Right ventricle myocardium inferior (tissue), 1 donor: ENCODE results near the gene TBC1D22A. TPM values are rescaled to one million over a fixed set of nuclear protein-coding genes. Genes with fewer than 3 reads are reported as not detected.
A peak's percentile ranks its signal among the peaks of the same experiment; 100 is the strongest.

ENCODE experiments used
- ATAC-seq: fragments of 200-7000 bp; cut with Tn5 transposase; one replicate; pipeline ENCODE4 v1.9.1; 2020; ENCODE audit warnings: mild to moderate bottlenecking, moderate library complexity
- DNase-seq: peaks from one replicate; pipeline ENCODE4 v3.0.0; 2021; ENCODE audit errors: missing footprints
- intact Hi-C: fragments of 100-400 bp; cut with DNase I; formaldehyde crosslinking; loops from one replicate; pipeline ENCODE4 v1.11.0; 2022
- total RNA-seq: library from RNA; stranded (reverse); fragmentation: NEBNext Ultra II Directional; extraction: Animal tissue kit (Norgen Biotek cat#: 25700); gene quantifications from one replicate; pipeline ENCODE4 v1.2.1, GENCODE V29; 2021
- donor health status: DM: no; HTN: yes; CAD: no; lungs with severe emphysema.

Gene TBC1D22A
- total RNA-seq, 1 donor from 2014 or later: 14.6 TPM

GRCh38 chr22:47196881-47197772, 434.7 kb downstream of the TBC1D22A start:
- no peak for ATAC-seq
- intact Hi-C loops: no loop called here
- DNase-seq: no peak

GRCh38 chr22:47197773-47198500, 435.5 kb downstream of the TBC1D22A start:
- DNase-seq: no peak
- intact Hi-C loops: no loop called here
- ATAC-seq: no peak

GRCh38 chr22:47198801-47199251, 436.4 kb downstream of the TBC1D22A start:
- intact Hi-C loops: no loop called here
- ATAC-seq: no peak
- no peak for DNase-seq

- intact Hi-C loops: no loop called here
- no peak for ATAC-seq
- DNase-seq: no peak
Observed at GRCh38 chr22:47199261-47199978, 437.0 kb downstream of the TBC1D22A start.

GRCh38 chr22:47199979-47200272, 437.5 kb downstream of the TBC1D22A start:
- DNase-seq (no peak), ATAC-seq (no peak)
- intact Hi-C loops: no loop called here

GRCh38 chr22:47200273-47201051, 438.0 kb downstream of the TBC1D22A start:
- no peak for ATAC-seq
- no peak for DNase-seq
- intact Hi-C loops: no loop called here

- ATAC-seq (no peak), DNase-seq (no peak)
- intact Hi-C loops: no loop called here
Observed at GRCh38 chr22:47201186-47201995, 438.9 kb downstream of the TBC1D22A start.

- DNase-seq (no peak), ATAC-seq (peak; percentile 22)
- intact Hi-C loops: no loop called here
Observed at GRCh38 chr22:47201996-47202818, 439.8 kb downstream of the TBC1D22A start.

- intact Hi-C loops: no loop called here
- DNase-seq: no peak
- ATAC-seq: no peak
Observed at GRCh38 chr22:47202819-47203553, 440.5 kb downstream of the TBC1D22A start.

- DNase-seq (no peak), ATAC-seq (no peak)
- intact Hi-C loops: no loop called here
Observed at GRCh38 chr22:47203554-47203991, 441.1 kb downstream of the TBC1D22A start.

GRCh38 chr22:47204002-47204979, 441.8 kb downstream of the TBC1D22A start:
- intact Hi-C loops: no loop called here
- no peak for DNase-seq

GRCh38 chr22:47205081-47205491, 442.6 kb downstream of the TBC1D22A start:
- intact Hi-C loops: no loop called here
- ATAC-seq (no peak), DNase-seq (no peak)

More at GRCh38 chr22:47204002-47204979, 441.8 kb downstream of the TBC1D22A start:
- no peak for ATAC-seq

- intact Hi-C loops: no loop called here
- DNase-seq (no peak), ATAC-seq (no peak)
Observed at GRCh38 chr22:47205554-47205953, 443.1 kb downstream of the TBC1D22A start.

GRCh38 chr22:47206164-47206563, 443.7 kb downstream of the TBC1D22A start:
- intact Hi-C loops: no loop called here
- ATAC-seq (no peak), DNase-seq (no peak)

GRCh38 chr22:47206666-47207218, 444.3 kb downstream of the TBC1D22A start:
- DNase-seq (no peak), ATAC-seq (no peak)
- intact Hi-C loops: no loop called here
